ENCODE measurements around the gene OR10H4.

DNA sequence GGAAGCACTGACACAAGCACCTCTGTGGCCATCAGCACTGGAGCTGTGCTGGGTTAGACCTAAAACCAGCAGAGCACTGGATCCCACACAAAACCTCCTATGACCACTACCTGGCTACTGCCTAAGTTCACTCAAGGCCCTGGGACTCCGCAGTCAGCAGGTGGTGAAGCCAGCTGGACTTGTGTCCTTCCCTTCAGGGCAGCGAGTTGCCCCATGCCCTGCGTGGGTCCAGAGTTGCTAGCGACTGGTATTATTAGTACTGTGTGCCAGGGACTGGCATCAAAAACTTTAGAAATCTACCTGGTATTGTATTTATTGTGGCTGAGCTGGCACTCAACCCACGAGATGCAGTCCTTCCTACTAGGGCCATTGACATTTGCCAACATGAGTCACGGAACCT, 6.0 kb downstream of the OR10H4 start:
- no peak for TF ChIP-seq GABPB1 (CRISPR knock-in tag; IDR thresholded peaks at IDR 0.05)
- TF ChIP-seq NR2F6 (IDR thresholded peaks at IDR 0.05): no peak
- no peak for TF ChIP-seq NR2F6 (CRISPR knock-in tag; IDR thresholded peaks at IDR 0.05)
- no peak for TF ChIP-seq ZNF776 (CRISPR knock-in tag; IDR thresholded peaks at IDR 0.05)
- no peak for TF ChIP-seq CREB1 (IDR thresholded peaks at IDR 0.05)
- no peak for TF ChIP-seq CREB1 (CRISPR knock-in tag; IDR thresholded peaks at IDR 0.05)
- TF ChIP-seq HNRNPL (IDR thresholded peaks at IDR 0.05; ENCODE audit: low read depth, low read length): no peak

Measured in HepG2 (cell line).